ENCODE results near the gene CLIC3. TPM values are rescaled to one million over a fixed set of nuclear protein-coding genes. Genes with fewer than 3 reads are reported as not detected.
A peak's percentile ranks its signal among the peaks of the same experiment; 100 is the strongest.

CLIC3 gene
- total and polyA plus RNA-seq, 2 experiments from 2014 or later: 0.87 TPM; not detected in 1

DNA sequence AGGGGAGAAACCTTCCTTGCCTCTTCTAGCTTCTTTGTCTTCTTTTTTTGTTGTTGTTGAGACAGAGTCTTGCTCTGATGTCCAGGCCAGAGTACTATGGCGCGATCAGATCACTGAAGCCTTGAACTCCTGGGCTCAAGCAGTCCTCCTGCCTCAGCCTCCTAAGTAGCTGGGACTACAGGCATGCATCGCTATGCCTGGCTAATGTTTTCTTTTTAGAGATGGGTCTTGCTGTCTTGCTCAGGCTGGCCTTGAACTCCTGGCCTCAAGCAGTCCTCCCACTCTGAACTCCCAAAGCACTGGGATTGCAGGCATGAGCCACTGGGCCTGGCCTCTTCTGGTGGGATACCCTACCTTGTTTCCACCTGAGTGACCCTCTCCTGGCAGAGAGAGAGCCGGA is 7.5 kb downstream of the CLIC3 start:
- no peak for DNase-seq (ENCODE audit: low read depth in 1 of 2, low spot score in 1 of 2)
- Histone ChIP-seq H3K36me3 (no peaks in the 10 kb centered on the region), H3K27ac (no peak overlapping the region), H3K4me1 (ENCODE audit: low read depth) (peaks cover 16% of the 10 kb centered on the region), H3K9me3 (ENCODE audit: low read depth) (no peaks in the 10 kb centered on the region), H3K27me3 (peaks cover 35% of the 10 kb centered on the region), H3K4me3 (no peak overlapping the region)
- TF ChIP-seq, protein P1, sequence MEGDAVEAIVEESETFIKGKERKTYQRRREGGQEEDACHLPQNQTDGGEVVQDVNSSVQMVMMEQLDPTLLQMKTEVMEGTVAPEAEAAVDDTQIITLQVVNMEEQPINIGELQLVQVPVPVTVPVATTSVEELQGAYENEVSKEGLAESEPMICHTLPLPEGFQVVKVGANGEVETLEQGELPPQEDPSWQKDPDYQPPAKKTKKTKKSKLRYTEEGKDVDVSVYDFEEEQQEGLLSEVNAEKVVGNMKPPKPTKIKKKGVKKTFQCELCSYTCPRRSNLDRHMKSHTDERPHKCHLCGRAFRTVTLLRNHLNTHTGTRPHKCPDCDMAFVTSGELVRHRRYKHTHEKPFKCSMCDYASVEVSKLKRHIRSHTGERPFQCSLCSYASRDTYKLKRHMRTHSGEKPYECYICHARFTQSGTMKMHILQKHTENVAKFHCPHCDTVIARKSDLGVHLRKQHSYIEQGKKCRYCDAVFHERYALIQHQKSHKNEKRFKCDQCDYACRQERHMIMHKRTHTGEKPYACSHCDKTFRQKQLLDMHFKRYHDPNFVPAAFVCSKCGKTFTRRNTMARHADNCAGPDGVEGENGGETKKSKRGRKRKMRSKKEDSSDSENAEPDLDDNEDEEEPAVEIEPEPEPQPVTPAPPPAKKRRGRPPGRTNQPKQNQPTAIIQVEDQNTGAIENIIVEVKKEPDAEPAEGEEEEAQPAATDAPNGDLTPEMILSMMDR (IDR thresholded peaks at IDR 0.05; ENCODE audit: low read depth, low read length): no peak

DNA sequence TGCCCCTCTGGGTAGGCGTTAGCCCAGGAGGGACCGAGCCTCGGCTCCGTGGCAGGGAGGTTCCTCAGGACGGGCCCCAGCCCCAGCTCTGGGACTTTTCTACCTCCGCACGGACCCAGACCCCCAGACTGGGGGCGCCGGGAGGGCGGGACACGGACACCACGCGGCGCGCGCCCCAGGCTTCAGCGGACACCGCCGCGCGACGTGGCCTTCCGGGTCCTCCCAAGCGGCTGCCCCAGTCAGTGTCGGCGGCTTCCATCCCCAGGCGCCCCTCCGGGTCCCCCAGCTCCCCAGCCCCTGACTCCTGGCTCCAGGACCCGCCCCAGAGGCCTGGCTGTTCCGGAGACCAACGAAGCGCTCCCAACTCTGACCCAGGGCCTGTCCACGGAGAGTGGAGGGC is 10.5 kb downstream of the CLIC3 start:
- no peak for DNase-seq (ENCODE audit: low read depth in 1 of 2, low spot score in 1 of 2)
- Histone ChIP-seq H3K4me1 (ENCODE audit: low read depth) (peaks cover 22% of the 10 kb centered on the region), H3K36me3 (no peaks in the 10 kb centered on the region), H3K27ac (no peak overlapping the region), H3K4me3 (no peak overlapping the region), H3K27me3 (peaks cover 37% of the 10 kb centered on the region), H3K9me3 (ENCODE audit: low read depth) (no peaks in the 10 kb centered on the region)
- TF ChIP-seq, protein P1 (IDR thresholded peaks at IDR 0.05; ENCODE audit: low read depth, low read length): no peak

DNA sequence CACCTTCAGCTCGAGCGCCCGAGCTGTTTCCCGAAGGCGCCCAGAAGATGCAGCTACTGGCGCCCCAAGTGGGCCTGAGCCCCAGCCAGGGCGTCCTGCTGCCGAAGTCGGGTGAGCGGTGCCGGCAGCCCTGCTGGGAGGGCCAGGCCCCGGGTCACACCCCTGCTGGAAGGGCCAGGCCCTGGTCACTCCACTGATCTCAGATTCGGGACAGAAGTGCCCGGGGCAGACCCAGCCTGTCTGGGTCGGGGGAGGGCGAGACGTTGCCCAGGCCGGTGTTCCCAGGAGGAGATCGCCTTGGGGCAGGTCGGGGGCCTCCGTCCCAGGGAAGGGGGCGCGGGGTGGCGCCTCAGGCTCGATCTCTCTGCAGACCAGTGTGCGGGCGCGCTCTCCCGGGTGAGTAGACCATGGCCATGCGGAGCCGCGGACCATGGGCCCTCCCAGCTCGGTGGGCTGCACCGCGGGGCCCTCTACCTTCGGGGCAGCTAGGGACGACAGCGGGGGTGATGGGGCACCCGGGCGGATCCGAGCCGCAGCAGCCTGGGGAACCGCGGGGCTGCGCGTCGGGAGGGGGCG is 11.3 kb downstream of the CLIC3 start:
- Histone ChIP-seq H3K9me3 (ENCODE audit: low read depth) (no peaks in the 10 kb centered on the region), H3K27me3 (peaks cover 37% of the 10 kb centered on the region), H3K27ac (no peak overlapping the region), H3K36me3 (no peaks in the 10 kb centered on the region), H3K4me1 (ENCODE audit: low read depth) (peaks cover 22% of the 10 kb centered on the region), H3K4me3 (no peak overlapping the region)
- TF ChIP-seq, protein P1 (IDR thresholded peaks at IDR 0.05; ENCODE audit: low read depth, low read length): no peak
- DNase-seq (ENCODE audit: low read depth in 1 of 2, low spot score in 1 of 2): no peak

DNA sequence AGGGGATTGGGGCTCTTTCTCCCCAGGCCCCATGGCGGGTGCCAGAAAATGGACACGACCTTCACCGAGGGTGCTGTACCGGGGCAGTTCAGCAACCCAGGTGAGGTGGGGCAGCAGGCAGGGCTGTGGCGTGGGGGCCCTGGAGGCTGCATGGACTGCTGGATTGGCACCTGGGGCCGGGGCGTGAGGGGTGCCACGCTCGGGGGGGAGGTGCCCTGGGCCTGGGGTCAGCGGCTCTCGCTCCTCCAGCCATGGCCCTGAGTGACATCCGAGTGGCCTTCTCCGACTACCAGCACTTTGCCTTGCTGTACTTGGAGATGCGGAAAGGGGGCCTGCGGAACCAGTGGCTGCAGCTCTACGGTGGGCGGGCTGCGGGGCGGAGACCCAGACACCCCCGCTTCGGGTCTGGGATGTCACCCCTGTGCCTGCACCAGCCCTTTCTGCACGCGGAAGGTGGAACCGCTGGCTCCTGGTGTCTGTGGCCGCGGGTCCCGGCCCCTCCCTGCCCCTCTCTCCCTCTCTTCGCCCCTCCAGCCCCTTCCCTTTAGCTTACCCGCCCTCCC is 11.8 kb downstream of the CLIC3 start:
- peaks cover 37% of the 10 kb centered on the region for H3K27me3 ChIP-seq
- DNase-seq (ENCODE audit: low read depth in 1 of 2, low spot score in 1 of 2): no peak
- no peak overlapping the region for H3K4me3 ChIP-seq
- no peak overlapping the region for H3K27ac ChIP-seq
- TF ChIP-seq, protein P1 (IDR thresholded peaks at IDR 0.05; ENCODE audit: low read depth, low read length): no peak
- no peaks in the 10 kb centered on the region for H3K9me3 ChIP-seq (ENCODE audit: low read depth)
- no peaks in the 10 kb centered on the region for H3K36me3 ChIP-seq
- peaks cover 22% of the 10 kb centered on the region for H3K4me1 ChIP-seq (ENCODE audit: low read depth)

DNA sequence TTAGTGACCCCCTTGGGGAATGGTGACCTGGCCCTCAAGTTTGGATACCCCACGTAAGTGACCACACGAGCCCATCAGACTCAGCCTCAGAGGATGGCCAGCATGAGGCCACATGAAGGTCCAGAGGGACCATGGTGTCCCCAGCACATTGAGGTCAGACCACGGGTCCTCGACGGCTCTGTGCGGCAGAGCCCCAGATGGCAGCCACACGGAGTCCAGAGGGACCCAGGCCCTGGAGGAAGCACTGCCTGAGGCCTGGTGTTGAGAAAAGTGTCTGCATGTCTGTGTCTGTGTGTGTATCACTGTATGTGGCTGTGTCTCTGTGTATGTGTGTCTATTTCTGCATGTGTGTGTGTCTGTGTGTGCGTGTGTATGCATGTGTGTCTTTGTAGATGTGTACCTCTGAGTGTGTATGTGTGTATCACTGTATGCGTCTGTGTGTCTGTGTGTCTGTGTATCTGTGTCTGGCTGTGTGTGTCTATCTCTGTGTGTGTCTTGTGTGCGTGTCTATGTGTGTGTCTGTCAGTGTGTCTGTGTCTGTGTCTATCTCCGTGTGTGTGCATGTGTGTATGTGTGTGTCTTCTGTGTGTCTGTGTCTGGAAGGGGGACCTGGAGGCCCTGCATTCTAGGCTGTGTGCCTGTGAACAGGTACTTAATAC is 12.6 kb downstream of the CLIC3 start:
- no peak overlapping the region for H3K27ac ChIP-seq
- peaks cover 37% of the 10 kb centered on the region for H3K27me3 ChIP-seq
- TF ChIP-seq, protein P1 (IDR thresholded peaks at IDR 0.05; ENCODE audit: low read depth, low read length): no peak

More for the DNA sequence above, 12.6 kb downstream of the CLIC3 start:
- H3K36me3 ChIP-seq: no peaks in the 10 kb centered on the region
- peaks cover 22% of the 10 kb centered on the region for H3K4me1 ChIP-seq (ENCODE audit: low read depth)
- peak in 1 of 2 donors; percentile 26 for DNase-seq (ENCODE audit: low read depth in 1 of 2, low spot score in 1 of 2)
- no peak overlapping the region for H3K4me3 ChIP-seq
- no peaks in the 10 kb centered on the region for H3K9me3 ChIP-seq (ENCODE audit: low read depth)

Measured in cardiac muscle cell (in vitro differentiated cells and primary cell).